ENCODE results near the gene KCNQ4.

GRCh38 chr1:40794048-40794447, 10.5 kb downstream of the KCNQ4 start:
- TF ChIP-seq CTCF (conservative IDR thresholded peaks at IDR 0.05; ENCODE audit: low read depth, low read length): no peak
- TF ChIP-seq SMC3 (IDR thresholded peaks at IDR 0.05; ENCODE audit: low read depth, low read length): no peak
- TF ChIP-seq MXI1 (IDR thresholded peaks at IDR 0.05; ENCODE audit: borderline replicate concordance, low read depth, low read length): no peak
- TF ChIP-seq RFX5 (IDR thresholded peaks at IDR 0.05; ENCODE audit: low read depth, low read length): no peak

All from IMR-90 (cell line).